HK-2 (cell line): ENCODE measurements around the gene KRT86.
"Not testable (repeated sequence)": the region's sequence is repeated elsewhere in the genome, so short reads cannot be mapped to it uniquely, and the experiment has no call there.

Experiments used
- DNase-seq: peaks from one replicate; pipeline ENCODE4 v3.0.0-alpha.2; 2018; ENCODE audit not compliant: unreplicated experiment

The KRT86 gene

DNA sequence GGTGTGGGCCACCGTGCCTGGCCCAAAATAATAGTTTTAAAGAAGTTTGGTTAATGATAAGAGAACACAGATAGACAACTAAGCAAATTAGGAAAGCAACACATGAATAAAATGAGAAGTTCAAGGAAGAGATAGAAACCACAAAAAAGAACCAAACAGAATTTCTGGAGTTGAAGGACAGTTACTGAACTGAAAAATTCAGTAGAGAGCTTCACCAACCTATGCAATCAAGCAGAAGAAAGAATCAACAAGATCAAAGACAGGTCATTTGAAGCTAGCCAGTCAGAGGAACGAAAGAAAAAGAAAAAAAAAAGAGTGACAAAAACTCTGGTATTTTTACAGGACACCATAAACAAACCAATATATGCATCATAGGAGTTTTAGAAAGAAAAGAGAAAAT, 62.2 kb downstream of the KRT86 start:
- no peak for DNase-seq

DNA sequence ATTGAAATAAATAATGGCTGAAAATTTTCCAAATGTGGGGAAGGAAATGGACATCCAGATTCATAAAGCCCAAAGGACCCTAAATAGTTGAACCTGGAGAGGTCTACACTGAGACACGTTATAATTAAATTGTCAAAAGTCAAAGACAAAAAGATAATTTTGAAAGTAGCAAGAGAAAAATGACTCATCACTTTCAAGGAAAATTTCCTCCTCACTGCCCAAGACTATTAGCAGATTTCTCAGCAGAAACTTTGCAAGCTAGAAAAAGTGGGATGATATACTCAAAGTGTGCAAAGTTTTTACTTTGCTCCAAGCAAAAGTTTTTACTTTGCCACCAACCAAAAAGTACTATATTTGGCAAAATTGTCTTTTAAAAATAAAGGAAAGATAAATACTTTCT, 62.6 kb downstream of the KRT86 start:
- DNase-seq = no peak

DNA sequence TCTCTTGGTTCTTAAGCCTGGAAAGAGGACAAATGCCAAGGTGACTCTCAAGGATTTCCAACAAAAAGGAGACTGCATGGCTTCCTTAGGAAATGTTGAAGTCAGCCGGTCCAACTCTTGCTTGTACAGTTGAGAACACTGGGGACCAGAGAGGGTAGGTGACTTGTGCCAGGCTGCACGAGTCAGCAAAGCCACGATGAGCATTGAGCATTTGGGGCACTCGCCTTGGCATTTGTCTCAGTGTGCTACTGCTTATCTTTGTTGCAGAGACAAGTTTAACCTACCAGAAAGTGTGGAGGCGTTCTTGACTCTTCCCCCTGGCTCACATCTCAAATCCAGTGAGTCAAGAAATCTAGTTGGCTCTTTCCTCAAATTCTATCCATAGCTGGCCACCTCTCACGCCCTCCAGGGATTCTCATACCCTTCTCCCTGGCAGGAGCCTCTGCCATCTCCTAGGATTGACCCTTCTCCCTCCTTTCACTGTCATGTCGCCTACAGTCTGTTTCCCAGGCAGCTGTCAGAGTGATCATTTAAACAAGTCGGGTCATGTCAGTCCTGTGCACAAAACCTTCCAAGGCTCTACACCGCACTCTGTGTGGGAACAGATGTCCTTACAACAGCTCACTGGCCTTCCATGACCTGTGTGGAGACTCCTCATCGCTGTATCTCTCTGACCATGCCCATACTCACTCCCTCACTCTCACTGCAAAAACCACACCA, 64.0 kb downstream of the KRT86 start:
- DNase-seq = no peak

DNA sequence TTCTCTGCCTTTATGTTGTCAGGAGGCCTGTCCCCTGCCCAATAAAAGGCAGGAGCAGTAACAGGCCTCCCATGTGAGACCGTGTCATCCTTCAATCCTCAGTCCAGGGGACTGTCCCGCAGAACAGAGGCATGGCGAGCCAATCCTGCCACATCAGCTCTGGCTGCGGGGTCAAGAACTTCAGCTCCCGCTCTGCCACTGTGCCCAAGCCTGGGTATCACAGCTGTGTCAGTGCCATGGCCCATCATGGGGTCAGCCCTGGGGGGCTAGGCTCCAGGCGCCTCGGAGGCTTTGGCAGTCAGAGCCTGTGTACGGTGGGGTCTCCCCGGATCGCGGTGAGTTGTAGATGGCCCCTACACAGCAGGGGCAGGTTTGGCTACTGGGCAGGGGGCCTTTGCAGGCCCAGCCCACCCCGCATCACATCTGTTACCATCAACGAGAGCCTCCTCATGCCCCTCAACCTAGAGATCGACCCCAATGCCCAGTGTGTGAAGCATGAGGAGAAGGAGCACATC, 66.7 kb downstream of the KRT86 start:
- no peak for DNase-seq

DNA sequence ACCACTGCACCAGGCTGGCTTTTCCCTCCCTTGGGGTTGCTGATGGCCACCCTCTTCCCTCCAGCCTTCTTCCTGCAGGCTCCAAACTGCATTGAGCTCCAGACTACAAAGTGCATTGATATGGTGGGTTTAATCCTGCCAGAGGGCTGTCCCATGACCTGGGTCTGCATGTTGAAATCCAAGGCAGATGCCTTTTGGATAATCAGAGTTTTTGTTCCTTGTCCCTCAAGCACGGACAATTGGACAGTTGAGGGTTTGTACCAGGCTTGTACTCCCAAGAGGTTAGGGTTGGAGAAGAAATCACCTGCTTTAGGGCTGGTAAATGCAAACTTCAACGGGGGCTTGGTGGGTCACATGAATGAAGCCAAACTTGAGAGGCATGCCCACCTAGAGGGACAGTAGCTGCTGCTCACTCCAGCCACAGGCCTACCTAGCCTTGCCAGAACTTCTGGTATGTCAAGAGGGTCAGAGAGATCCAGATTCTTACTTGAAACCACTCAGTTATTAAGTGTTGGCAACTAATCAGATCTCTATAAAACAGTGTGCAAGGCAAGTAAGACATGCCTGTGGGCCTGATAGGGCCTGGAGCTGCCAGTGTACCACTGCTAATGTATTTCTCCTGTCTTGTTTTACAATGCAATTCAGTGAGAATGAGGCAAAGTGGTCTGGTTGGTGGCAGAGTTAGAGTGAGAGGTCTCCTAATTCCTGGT, 68.5 kb downstream of the KRT86 start:
- DNase-seq = no peak

DNA sequence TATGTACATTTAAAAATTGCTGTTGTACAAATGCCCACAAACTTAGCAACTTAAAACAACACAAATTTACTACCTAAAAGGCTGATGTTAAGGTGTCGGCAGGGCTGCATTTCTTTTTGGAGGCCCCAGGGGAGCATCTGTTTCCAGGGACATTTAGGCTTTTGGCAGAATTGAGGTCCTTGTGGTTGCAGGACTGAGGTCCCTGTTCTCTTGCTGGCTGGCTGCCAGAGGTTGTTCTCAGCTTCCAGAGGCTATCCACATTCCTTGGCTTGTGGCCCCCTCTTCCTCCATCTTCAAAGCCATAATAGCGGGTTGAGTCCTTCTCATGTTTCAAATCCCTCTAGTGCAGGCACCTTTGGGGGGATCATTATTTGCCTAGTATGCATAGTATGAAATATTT, 69.1 kb downstream of the KRT86 start:
- DNase-seq = no peak

DNA sequence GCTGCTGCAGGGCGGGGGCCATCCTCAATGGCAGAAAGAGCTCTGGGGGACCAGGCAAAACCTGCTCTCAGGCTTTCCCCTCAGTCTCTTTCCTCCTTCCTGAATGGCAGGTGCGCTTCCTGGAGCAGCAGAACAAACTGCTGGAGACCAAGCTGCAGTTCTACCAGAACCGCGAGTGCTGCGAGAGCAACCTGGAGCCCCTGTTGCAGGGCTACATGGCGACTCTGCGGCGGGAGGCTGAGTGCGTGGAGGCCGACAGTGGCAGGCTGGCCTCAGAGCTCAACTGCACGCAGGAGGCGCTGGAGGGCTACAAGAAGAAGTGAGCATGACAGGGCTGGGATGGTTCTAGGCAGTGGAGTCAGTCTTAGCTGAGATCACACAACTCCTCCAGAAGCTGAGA, 69.7 kb downstream of the KRT86 start:
- DNase-seq = no peak

DNA sequence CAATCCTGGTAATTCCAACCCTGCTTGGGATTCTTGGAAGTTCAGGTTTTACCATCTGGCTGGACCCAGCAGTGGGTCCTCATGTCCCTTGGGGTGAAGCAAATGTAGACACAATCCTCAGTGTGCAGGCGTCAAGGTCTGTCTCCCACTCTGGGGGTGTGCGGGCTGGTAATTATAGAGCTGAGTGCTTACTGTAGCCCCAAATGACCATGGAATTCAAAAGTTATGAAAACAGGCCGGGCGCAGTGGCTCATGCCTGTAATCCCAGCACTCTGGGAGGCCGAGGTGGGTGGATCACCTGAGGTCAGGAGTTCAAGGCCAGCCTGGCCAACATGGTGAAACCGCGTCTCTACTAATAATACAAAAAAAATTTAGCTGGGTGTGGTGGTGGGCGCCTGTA, 70.6 kb downstream of the KRT86 start:
- not testable (repeated sequence) for DNase-seq

DNA sequence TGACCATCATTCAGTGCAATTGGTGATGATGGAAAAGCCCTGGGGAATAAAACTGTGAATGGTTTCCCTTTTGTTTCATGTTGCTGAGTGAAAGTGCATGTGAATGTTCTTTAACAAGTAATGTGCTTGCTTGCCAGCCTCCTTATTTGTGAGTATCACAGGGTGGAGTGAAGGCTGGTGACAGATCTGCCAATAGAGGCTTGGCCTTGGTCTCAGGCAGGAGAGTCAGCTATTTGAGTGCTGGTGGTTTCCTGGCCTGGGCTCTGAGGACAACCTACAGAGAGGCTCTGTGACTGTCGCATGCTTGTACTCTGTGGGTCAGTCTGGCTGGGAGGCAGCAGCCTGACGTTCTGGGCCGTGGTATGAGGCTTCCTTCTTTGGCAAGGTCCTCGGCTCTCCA, 72.1 kb downstream of the KRT86 start:
- DNase-seq = no peak

DNA sequence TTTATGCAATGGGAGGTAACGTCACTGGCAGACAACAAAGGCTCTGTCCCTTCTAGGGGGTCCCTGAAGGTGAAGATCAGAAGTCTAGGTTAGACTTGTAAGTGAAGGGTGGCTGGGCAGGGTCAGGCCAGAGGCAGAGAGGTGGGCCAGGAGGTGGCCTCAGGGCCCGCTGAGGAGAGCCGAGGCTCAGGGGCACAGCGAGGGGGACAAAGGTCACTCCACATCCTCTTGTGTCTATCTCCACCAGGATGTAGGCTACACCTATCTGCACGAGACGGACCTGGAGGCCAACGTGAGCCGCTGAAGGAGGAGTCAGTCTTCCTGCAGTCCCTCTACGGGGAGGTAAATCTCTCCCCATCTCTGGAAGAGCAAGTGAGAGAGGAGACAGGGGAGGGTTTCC, 72.6 kb downstream of the KRT86 start:
- DNase-seq = no peak

DNA sequence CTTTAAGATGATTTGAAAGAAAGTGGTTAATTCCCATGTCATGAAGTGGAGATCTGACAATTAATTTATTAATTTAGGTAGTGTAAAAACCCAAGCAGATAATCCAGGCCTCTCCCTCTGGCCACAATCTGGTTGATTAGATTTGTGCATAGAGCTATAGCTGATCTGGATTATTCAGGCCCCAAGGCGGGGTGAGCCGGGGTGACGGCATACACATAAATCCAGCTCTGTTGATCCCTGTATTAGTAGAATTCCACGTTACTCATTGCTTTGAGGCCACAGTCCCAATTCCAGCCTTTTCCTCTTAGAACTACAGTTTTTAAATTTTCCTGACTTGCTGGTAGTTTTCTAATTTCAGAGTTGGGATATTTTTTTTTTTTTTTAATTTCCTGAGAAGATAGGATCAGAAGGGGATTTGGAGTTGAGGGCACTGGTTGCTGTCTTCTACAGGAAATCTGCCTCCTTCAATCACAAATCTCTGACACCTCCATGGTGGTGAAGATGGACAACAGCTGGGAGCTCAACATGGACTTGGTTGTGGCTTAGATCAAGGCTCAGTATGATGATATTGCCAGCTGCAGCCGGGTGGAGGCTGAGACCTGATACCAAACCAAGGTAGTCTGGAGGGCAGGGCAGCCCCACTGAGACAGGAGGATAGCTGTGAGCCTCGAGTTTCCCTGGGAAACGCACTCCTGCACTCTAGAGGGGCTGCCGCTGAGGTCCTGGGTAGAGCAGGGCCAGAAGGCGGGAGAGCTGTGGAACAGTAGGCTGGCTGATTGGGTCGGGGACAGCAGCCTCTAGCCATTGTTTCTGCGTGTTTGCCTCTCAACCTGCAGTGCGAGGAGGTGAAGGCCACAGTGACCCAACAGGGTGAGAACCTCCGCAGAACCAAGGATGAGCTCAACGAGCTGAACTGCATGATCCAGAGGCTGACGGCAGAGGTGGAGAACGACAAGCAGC, 73.4 kb downstream of the KRT86 start:
- no peak for DNase-seq

DNA sequence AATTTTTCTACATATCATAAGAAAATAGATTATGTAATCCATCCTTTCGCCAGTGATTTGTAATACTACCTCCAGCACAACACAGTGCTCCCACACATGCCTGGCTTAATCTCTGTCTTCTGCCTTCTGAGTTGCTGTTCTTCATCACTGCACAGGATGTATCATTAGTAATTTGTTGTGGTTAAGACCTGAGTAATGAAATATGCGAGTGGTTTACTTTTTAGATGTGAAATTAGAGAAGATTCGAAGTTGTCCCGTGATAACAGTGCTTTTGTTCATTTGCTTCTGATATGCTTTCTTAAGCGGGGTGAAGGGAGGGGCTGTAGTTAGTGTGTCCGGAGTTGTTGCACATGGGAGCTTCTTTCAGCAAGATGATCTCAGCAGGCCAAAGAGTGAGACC, 74.8 kb downstream of the KRT86 start:
- no peak for DNase-seq

DNA sequence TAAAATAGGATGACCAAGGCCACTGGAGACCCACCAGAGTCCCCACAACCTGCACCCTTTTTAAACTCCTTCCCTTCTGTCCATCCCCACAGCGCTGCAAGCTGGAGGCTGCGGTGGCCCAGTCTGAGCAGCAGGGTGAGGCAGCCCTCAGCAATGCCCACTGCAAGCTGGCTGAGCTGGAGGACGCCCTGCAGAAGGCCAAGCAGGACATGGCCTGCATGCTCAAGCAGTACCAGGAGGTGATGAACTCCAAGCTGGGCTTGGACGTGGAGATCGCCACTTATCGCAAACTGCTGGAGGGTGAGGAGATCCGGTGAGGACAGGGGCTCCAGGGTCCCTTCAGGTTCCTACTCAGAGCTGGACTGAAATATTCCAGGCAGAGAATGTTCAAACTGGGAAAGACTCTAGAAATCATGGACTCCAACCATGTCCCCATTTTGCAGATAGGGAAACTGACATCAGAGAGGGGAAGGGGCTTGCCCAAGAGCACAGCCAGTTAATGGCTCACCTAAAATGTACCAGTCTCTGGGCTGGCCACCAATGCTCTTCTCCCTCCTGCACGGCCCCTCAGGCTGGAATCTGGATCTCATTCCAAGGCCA, 75.7 kb downstream of the KRT86 start:
- no peak for DNase-seq

DNA sequence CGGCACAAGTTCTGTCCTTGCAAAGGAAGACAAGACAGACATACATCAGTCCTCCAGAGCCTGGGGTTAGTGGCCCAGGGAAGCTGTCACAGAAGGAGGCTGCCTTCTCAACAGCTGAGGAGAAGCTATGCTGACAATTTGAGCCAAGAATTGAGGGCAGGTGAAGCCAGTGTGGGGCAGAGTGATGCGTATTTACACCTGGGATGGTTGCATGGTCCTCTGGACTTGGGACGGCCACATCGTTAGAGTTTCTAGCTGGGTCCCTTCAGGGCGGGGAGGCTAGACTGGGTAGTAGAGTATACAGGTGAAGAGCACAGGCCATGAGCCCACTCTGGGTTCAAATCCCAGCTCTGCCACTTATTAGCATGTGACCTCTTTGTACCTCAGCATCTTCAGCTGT, 76.3 kb downstream of the KRT86 start:
- DNase-seq = no peak

DNA sequence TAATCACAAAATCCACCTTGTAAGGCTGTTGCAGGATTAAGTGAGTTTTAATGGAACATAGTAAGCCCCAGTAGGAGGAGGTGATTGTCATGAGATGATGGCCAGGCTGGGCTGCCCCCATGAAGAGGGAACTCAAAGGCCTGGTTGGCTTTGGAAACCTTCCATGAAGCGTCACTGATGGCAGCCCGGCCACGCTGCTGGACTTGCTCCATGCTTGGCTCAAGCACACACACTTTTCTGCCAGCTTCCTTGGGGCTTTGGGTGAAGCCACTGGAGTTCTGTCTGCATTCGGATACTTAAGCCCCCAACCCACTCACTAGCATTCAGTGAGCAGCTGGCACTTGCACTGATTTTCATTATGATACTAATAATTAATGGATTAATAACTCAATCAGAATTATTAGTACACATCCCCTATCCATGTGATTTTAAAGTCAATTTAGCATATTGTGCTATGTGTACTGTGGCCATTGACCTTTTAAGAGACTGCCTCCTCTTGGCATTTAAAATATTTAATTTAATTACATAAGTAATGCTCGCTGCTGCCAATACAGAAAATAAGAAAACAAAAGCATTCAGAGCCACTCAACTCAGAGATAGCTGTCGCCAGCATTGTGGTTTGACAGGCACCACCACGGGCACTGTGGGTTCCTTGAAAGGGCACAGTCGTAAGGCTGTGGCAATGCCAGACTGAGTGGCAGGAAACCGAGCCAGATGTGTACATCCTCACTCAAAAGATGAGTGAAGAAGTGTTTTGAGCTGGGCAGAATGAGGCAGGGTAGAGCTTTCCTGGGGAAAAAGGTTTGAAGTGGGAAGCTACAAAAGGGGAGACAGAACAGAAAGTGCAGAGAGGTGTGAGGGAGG, 77.0 kb downstream of the KRT86 start:
- DNase-seq = no peak

DNA sequence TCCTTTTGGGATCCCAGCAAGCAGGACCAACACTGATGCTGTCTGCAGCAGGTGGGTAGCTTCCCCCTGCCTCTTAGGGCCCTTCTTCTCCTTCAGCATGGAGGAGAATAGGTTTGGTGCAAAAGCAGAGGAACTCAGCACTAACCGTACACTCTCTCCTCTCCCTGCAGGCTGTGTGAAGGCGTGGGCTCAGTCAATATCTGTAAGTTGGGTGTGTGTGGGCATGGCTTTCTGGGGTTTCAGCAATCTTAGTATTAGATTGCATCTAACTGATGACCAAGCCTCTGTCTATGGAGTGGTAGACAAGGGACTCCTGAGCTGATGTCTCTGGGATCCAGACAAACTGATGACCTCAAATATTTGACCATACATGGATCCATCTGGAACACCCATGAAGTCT, 78.5 kb downstream of the KRT86 start:
- DNase-seq = no peak

DNA sequence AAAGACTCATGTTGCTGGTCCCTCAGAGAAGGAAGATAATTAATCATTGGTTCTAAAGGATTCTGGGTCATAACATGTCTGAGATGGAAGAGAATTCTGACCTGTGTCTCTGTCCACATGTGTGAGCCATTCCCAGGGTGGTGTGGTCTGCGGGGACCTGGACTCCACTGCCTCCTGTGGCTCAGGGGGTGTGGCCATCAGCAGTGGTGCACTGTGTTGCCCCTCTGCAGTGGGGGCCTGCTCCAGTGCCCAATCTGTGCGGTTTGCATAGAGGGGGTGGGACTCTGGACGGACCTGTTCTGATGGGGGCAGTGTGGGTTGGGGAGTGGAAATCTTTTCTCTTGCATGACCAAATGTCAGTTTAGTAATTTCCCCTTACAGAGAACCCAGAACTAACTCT, 79.3 kb downstream of the KRT86 start:
- DNase-seq = no peak

DNA sequence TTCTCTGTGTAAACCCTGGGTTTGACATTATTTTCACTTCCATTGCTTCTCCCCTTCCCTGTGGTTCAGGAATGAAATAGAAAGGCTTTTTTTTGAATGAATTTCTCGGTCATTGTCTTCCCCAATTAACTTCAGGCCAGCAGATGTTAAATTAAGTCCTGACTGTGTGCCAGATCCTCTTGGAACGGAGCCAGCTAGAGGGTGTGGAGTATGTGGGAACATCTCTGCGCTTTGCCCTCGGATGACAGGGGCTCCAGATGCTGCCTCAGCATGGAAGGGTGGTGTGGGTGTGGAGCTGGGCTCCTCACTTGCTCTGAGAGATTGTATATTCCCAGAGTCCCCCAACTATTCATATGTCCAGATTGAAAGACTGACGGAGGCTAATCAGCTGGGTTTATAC, 79.8 kb downstream of the KRT86 start:
- no peak for DNase-seq

DNA sequence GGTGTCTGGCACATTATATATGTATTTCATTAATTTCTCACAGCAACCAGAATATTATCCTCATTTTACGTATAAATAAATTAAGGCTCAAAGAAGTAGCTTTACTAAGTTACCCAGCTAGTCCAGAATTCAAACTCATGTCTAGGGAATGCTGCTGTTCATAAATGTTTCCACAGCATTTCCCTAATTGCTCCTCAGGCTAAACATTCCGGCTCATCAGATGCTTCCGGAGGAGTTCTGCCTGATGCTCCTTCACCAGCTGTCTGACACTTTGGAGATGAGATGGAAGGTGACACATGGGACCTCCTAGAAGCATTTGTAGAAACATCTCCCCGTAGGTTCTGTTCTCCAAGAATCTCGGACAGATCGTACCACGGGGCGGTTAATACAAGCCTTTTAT, 80.7 kb downstream of the KRT86 start:
- DNase-seq = no peak

DNA sequence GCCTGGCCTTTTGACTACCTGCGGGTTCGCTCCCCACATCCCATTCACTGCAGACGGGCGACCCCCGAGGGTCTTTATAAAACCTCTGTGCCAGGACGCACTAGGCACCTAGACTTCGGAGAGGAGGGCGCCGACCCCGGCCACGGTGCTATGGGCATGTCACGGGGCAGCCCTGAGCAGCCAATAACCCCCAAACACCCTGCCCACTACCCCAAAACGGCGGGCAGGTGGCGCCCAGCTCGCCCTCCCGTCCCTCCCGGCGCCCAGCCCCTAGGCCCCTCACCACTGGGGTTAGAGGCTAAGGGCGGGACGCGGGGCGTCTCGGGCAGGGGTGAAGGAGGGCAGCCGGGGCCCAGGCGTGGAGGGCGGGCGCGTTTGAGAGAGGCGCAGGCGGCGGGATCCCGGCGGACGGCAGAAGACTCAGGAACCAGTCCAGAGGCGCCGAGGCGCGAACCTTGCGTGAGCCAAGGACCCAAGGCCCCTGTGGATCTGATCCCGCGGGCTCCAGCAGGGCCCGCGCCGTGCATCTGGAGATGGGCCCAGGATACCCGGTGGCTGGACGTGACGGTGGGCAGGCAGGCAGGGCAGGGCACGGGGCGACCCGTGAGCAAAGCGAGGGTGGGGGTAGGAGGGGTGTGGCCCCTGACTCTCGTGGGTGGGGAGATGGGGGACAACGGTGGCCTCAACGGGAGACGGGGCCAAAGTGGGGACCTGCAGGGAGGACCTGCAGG, 81.8 kb downstream of the KRT86 start:
- no peak for DNase-seq
